GM23248 (cell line): Measurements from ENCODE around the gene LAMA1.

Experiments used
- EZH2 ChIP-seq: fragments of 200-600 bp; sonication (generic); IDR thresholded peaks from 2 replicates; pipeline ENCODE4 v1.6.1; 2018; ENCODE audit warnings: antibody characterized with exemption, mild to moderate bottlenecking; ENCODE audit not compliant: insufficient read depth, poor library complexity, severe bottlenecking
- EZH2phosphoT487 ChIP-seq: fragments of 200-600 bp; sonication (generic); IDR thresholded peaks from 2 replicates; pipeline ENCODE4 v1.6.1; 2018; ENCODE audit warnings: antibody characterized with exemption, moderate library complexity, mild to moderate bottlenecking, low read depth; ENCODE audit not compliant: insufficient read depth

DNA sequence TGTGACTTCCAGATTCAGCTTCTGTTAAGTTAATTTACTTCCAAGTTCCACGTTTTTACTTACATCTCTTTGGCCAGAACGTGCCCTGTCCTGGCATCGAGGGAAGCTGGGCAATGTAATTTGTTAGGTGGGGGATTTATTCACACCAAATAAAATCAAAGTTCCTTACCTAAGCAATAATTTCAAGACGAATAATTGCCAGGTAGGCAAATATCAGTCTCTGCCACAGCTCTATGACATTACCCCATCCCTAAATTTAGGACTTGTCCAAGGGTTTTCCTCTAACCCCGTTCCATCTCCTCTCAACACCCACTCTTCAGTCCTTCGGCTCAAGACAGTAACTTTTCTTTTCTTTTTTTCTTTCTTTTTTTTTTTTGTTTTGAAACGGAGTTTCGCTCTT, 38.3 kb upstream of the LAMA1 start:
- no peak for TF ChIP-seq EZH2
- TF ChIP-seq EZH2phosphoT487 = no peak
